ENCODE data around the gene RRP15. TPM values are rescaled to one million over a fixed set of nuclear protein-coding genes. Genes with fewer than 3 reads are reported as not detected.

Gene RRP15
- total and polyA plus RNA-seq, 2 of the 8 experiments (the other 6 are each of a cell fraction or from before 2014, with no cell fraction given), result 3.7 to 52.8 TPM

- DNase-seq (ENCODE audit: low read depth in 1 of 2, low spot score in 2 of 2) (peak in 1 of 2 experiments; percentile 19), FAIRE-seq (no peak)
- Histone ChIP-seq H3K27me3 (replicated peaks in 1 of 4; ENCODE audit: control insufficient read depth in 3 of 4, extremely low read depth in 1 of 4, insufficient read depth in 3 of 4, low read length in 3 of 4) (no peaks in the 10 kb centered on the region), H2BK12ac (ENCODE audit: low read depth, low read length) (no peak overlapping the region), H2BK20ac (ENCODE audit: low read length) (no peak overlapping the region), H3K18ac (ENCODE audit: extremely low read depth, low read length) (no peak overlapping the region), H3K79me1 (ENCODE audit: low read depth, low read length) (no peaks in the 10 kb centered on the region), H3K4ac (replicated peaks; ENCODE audit: insufficient read length, low read depth, low read length) (no peak overlapping the region), H3K27ac (ENCODE audit: low read depth, low read length) (no peak overlapping the region), H4K5ac (ENCODE audit: insufficient read length, low read depth, low read length) (no peak overlapping the region), H3K9me3 (ENCODE audit: insufficient read depth in 2 of 2, low read depth in 1 of 2, low read length in 1 of 2) (no peaks in the 10 kb centered on the region), H3K4me1 (replicated peaks in 1 of 4; ENCODE audit: control insufficient read depth in 3 of 4, insufficient read depth in 4 of 4, low read length in 3 of 4) (peaks cover 0 to 2% (median 0%) of the 10 kb centered on the region in 4 experiments; a peak in 1 of 7 replicates), H3K36me3 (ENCODE audit: control insufficient read depth in 2 of 4, insufficient read depth in 4 of 4, low read length in 3 of 4) (no peaks in the 10 kb centered on the region), H3K23ac (ENCODE audit: insufficient read length) (no peak overlapping the region), H2BK120ac (replicated peaks; ENCODE audit: low read depth, low read length) (no peak overlapping the region), H2AFZ (ENCODE audit: low read length) (no peak overlapping the region), H4K91ac (replicated peaks; ENCODE audit: insufficient read length, low read length) (no peak overlapping the region), H3K56ac (replicated peaks; ENCODE audit: insufficient read length, low read depth, low read length) (no peak overlapping the region), H3K79me2 (ENCODE audit: control insufficient read depth in 1 of 2, insufficient read depth in 2 of 2, low read length in 2 of 2) (no peaks in the 10 kb centered on the region), H2AK5ac (ENCODE audit: low read depth, low read length) (no peak overlapping the region), H2BK15ac (ENCODE audit: low read length) (no peak overlapping the region), H3K4me2 (ENCODE audit: insufficient read depth in 1 of 2, low read depth in 2 of 2, low read length in 2 of 2) (no peak overlapping the region), H3K4me3 (ENCODE audit: extremely low read depth in 1 of 4, insufficient read depth in 2 of 4, low read depth in 3 of 4, low read length in 4 of 4) (no peak overlapping the region), H3K23me2 (ENCODE audit: low read depth, low read length) (no peaks in the 10 kb centered on the region), H2BK5ac (ENCODE audit: low read depth, low read length) (no peak overlapping the region), H3K9ac (replicated peaks in 1 of 4; ENCODE audit: extremely low read depth in 1 of 4, low read depth in 3 of 4, low read length in 3 of 4) (no peak overlapping the region), H3K14ac (ENCODE audit: insufficient read length) (no peak overlapping the region), H4K20me1 (replicated peaks in 1 of 2; ENCODE audit: control insufficient read depth in 1 of 2, insufficient read depth in 2 of 2, low read length in 2 of 2) (no peaks in the 10 kb centered on the region), H4K8ac (ENCODE audit: extremely low read depth, insufficient read depth, low read length) (no peak overlapping the region)
- CTCF ChIA-PET (ENCODE audit: partially characterized antibody), result interaction anchor here (1.4 to 3.8 kb wide), 3 partner anchors 9 to 711 kb away, joined by 3 to 18 read pairs (median 4); no protein-coding TSS in a partner anchor
- POLR2A ChIA-PET (ENCODE audit: partially characterized antibody), result no interaction called here
- WGBS, 2 experiments (ENCODE audit: extremely low coverage in 1 of 2, insufficient coverage in 1 of 2, insufficient read length in 1 of 2, insufficient replicate concordance in 2 of 2, low coverage in 1 of 2, low lambda C conversion rate in 2 of 2, missing lambda C conversion rate in 1 of 2), result 69% methylated on average over 4 of the region's 4 CpGs; no CpG with 5 or more reads in 1 of the 2 experiments
- no peak for TF ChIP-seq TAF7 (optimal IDR thresholded peaks at IDR 0.05; ENCODE audit: borderline replicate concordance, low read depth, low read length)
- TF ChIP-seq KDM1A (IDR thresholded peaks at IDR 0.05; ENCODE audit: borderline replicate concordance, low read length), result no peak
- no peak for TF ChIP-seq SP1 (IDR thresholded peaks at IDR 0.05; ENCODE audit: low read depth, low read length)
- TF ChIP-seq, protein P1, sequence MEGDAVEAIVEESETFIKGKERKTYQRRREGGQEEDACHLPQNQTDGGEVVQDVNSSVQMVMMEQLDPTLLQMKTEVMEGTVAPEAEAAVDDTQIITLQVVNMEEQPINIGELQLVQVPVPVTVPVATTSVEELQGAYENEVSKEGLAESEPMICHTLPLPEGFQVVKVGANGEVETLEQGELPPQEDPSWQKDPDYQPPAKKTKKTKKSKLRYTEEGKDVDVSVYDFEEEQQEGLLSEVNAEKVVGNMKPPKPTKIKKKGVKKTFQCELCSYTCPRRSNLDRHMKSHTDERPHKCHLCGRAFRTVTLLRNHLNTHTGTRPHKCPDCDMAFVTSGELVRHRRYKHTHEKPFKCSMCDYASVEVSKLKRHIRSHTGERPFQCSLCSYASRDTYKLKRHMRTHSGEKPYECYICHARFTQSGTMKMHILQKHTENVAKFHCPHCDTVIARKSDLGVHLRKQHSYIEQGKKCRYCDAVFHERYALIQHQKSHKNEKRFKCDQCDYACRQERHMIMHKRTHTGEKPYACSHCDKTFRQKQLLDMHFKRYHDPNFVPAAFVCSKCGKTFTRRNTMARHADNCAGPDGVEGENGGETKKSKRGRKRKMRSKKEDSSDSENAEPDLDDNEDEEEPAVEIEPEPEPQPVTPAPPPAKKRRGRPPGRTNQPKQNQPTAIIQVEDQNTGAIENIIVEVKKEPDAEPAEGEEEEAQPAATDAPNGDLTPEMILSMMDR (IDR thresholded peaks at IDR 0.05; ENCODE audit: control extremely low read depth in 1 of 3, insufficient read depth in 1 of 3, low read depth in 1 of 3, low read length in 3 of 3), result no peak
- no peak for TF ChIP-seq EZH2 (IDR thresholded peaks at IDR 0.05; ENCODE audit: low read depth, low read length, severe bottlenecking)
- no peak for TF ChIP-seq FOSL1 (IDR thresholded peaks at IDR 0.05; ENCODE audit: insufficient read depth, low read depth, low read length)
- TF ChIP-seq JUND (IDR thresholded peaks at IDR 0.05; ENCODE audit: low read length), result no peak
- no peak for TF ChIP-seq RBBP5 (IDR thresholded peaks at IDR 0.05; ENCODE audit: borderline replicate concordance, low read depth, low read length)
- no peak for TF ChIP-seq ATF2 (IDR thresholded peaks at IDR 0.05; ENCODE audit: low read length)
Observed at GRCh38 chr1:218355278-218355677, 70.2 kb downstream of the RRP15 start.

Measured in H1 (cell line).